M059J (cell line): ENCODE measurements around the gene ICE2. TPM values are rescaled to one million over a fixed set of nuclear protein-coding genes. Genes with fewer than 3 reads are reported as not detected.

Experiments used
- DNase-seq: peaks from one replicate; pipeline ENCODE4 v3.0.0-alpha.2; 2012; ENCODE audit warnings: low read depth
- total RNA-seq: library from RNA; depleted of rRNA; stranded (reverse); fragments of >200 nt; shearing (Covaris generic); gene quantifications from 2 replicates; pipeline ENCODE4 v1.2.3, GENCODE V29; 2014; rRNA removed

ICE2 gene
- total RNA-seq, 1 experiment from 2014 or later, result 17.0 TPM

DNA sequence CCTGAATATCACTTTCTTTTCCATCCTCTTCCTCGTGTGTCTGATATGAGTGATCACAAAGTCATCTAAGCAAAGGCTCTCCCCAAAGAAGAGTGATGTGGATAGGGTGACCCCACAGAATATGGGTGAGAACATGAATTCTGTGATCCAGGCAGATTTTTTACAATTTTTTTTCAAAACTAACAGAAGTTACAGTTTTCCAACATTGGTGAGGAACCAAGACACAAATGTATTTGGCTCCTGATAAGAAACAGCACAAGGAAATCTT is 108.1 kb downstream of the ICE2 start:
- DNase-seq, result no peak

DNA sequence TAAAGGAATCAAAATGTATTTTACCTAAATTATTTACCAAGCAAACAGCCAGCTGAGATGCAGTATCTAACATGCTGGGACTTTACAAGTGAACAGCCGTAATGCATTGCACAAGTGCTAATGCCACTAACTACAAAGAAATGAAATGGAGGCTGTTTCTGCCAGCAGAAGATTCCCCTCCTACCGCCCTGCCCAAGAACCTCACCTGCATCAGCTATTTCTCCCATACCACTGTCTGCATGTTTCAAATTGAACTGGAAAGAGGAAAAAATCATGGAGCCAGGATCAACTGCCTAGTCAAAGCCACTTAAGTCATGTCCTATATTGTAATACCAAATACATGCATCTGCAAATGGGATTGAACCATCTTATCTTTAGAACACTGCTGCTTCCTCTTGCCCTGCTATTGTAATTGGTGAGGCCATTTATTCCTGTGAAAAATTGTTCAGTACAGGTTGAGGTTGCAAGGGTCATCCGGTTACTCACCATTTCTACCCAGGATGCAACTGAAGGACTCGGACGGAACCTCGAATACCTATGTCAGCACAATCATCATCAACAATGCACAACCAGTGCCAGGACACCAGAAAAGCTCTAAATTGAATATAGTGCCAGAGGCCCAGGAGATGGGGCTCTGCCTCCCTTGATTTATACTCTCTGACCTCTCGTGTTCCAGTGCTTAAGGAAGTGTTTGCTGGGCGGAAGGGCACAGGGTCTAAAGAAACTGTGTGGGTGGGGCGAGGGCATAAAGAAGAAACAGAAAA is 108.7 kb downstream of the ICE2 start:
- DNase-seq, result peak; percentile 73

DNA sequence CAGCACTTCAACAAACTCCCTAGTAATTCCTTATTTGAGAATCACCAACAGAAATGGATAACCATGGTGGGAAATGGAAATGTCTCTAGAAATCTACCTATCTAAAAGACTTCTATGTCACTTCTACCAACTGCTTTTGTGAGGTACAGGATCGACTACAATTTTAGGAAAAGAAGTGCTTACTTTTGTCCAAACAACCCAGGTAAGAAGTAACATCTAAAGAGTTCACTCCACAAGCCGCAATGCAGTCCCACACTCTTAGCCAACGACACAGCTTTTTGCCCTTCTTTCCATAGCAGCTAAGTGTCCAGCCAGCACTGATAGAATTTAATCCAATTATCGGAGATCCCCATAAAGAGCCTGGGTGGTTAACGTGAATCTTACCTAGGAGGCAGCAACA is 109.2 kb downstream of the ICE2 start:
- no peak for DNase-seq

Other genes starting within 250 kb of the ICE2 start
- gene ANXA2, start 81.2 kb downstream of the ICE2 start, total RNA-seq, result 2,649 and 2,950 TPM in 2 replicates